ENCODE data around the gene PANK2. TPM values are rescaled to one million over a fixed set of nuclear protein-coding genes. Genes with fewer than 3 reads are reported as not detected.
"Not testable (repeated sequence)": the region's sequence is repeated elsewhere in the genome, so short reads cannot be mapped to it uniquely, and the experiment has no call there.

The PANK2 gene
- 41.9 and 54.2 TPM in 2 replicates for total RNA-seq
- long read RNA-seq, partial matches to known transcripts: 0 of 17 reads
- long read RNA-seq, other reads (novel, unspliced or antisense): 14 of 17 reads

DNA sequence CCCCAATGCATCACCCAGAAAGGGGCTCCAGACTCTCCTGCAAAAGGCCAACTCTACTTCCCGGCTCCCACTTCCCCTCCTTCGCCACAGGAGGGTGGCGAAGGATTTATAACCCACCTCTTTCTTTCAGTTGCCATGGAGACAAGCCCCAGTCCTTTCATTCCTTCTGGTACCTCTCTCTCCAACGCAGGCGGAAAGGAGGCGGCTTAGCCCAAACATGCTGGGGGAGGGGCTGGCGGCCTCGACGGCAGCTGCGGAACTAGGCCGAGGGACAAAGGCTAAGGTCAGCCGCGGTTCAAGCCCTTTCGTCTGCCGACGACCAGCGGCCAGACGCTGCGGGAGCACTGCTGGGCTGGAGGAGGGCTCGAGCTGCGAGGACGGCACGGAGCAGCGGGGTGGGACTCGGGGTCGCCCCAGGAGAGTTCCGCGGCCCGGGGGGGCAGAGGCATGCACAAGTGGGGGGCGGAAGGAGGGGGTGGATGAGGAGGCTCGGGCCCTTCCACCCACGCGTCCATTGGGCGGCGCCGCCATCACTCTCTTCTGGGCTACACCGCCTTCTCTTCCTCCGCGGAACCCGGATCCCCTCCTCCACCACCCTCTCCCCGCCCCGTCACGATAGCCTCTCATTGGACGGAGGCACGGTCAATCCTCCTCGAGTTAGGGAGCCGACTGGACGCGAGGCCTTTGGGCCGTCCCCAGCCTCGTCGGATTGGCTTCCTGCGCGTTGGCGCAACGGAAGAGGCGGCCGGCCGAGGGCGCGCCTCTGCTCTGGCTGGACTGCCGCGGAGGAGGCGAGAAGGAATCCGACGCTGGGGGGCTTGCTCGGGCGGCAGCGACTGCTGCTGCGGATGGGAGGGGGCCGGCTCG, at the start of gene PANK2:
Gene PANK2, plus strand, starts transcription at position 766 of the 867 bp plus-strand sequence.
- Mint-ChIP-seq H3K4me1 (ENCODE audit: unreplicated experiment) (peaks cover 44% of the 10 kb centered on the region), H3K4me3 (ENCODE audit: unreplicated experiment) (peak within 1 kb of the TSS; percentile 89), H3K27me3 (ENCODE audit: unreplicated experiment) (no peaks in the 10 kb centered on the region), H3K27ac (ENCODE audit: unreplicated experiment) (peak within 1 kb of the TSS; percentile 92), H3K36me3 (ENCODE audit: unreplicated experiment) (peaks cover 3% of the 10 kb centered on the region), H3K9me3 (ENCODE audit: unreplicated experiment) (no peaks in the 10 kb centered on the region)
- TF ChIP-seq, protein P1, sequence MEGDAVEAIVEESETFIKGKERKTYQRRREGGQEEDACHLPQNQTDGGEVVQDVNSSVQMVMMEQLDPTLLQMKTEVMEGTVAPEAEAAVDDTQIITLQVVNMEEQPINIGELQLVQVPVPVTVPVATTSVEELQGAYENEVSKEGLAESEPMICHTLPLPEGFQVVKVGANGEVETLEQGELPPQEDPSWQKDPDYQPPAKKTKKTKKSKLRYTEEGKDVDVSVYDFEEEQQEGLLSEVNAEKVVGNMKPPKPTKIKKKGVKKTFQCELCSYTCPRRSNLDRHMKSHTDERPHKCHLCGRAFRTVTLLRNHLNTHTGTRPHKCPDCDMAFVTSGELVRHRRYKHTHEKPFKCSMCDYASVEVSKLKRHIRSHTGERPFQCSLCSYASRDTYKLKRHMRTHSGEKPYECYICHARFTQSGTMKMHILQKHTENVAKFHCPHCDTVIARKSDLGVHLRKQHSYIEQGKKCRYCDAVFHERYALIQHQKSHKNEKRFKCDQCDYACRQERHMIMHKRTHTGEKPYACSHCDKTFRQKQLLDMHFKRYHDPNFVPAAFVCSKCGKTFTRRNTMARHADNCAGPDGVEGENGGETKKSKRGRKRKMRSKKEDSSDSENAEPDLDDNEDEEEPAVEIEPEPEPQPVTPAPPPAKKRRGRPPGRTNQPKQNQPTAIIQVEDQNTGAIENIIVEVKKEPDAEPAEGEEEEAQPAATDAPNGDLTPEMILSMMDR (IDR thresholded peaks at IDR 0.05): peak; percentile 52
- peak; percentile 99 for DNase-seq (ENCODE audit: extremely low spot score, unreplicated experiment)

DNA sequence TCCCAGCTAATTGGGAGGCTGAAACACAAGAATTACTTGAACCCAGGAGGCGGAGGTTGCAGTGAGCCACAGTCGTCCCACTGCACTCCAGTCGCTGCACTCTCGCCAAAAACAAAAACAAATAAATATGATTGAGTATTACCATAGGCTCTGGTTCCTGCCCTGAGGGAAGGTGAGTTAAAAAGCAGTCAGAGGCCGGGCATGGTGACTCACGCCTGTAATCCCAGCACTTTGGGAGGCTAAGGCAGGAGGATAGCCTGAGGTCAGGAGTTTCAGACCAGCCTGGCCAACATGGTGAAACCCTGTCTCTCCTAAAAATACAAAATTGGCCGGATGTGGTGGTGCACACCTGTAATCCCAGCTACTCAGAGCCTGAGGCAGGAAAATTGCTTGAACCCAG, 49.0 kb upstream of the PANK2 start:
- not testable (repeated sequence) for H3K4me3 Mint-ChIP-seq (ENCODE audit: unreplicated experiment); DNase-seq (ENCODE audit: extremely low spot score, unreplicated experiment); H3K4me1 Mint-ChIP-seq (ENCODE audit: unreplicated experiment); H3K36me3 Mint-ChIP-seq (ENCODE audit: unreplicated experiment); H3K9me3 Mint-ChIP-seq (ENCODE audit: unreplicated experiment); H3K27me3 Mint-ChIP-seq (ENCODE audit: unreplicated experiment); H3K27ac Mint-ChIP-seq (ENCODE audit: unreplicated experiment)

DNA sequence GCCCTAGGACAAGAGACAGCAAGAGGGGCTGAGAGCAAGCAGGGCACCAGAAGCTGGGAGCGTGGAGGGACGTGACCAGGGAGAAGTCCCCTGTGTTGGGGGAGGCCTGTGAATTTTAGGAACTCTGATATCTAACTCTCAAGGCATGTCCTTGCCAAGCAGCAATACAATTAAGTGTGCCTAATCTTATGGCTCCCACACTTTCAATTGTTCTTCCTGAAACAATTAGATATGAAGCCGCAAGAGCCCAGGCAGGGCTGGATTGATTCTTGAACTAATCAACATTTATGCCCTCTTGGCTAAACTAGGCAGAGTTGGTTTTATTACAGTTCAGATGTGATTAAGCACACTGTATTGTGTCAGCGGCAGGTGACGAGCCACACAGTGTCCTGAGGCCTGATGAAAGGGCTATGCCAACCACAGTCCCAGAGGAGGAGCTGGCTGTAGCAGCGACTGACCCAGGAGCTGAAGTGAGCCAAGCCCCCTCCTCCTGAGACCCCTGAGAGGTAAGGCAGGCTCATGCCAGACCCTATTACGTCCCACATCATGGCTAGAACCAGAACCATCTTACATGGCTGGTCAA, 46.7 kb upstream of the PANK2 start:
- H3K36me3 Mint-ChIP-seq (ENCODE audit: unreplicated experiment): no peaks in the 10 kb centered on the region
- no peaks in the 10 kb centered on the region for H3K9me3 Mint-ChIP-seq (ENCODE audit: unreplicated experiment)
- DNase-seq (ENCODE audit: extremely low spot score, unreplicated experiment): no peak
- H3K4me3 Mint-ChIP-seq (ENCODE audit: unreplicated experiment): no peak overlapping the region
- H3K4me1 Mint-ChIP-seq (ENCODE audit: unreplicated experiment): peaks cover 17% of the 10 kb centered on the region
- TF ChIP-seq, protein P1 (IDR thresholded peaks at IDR 0.05): no peak
- H3K27ac Mint-ChIP-seq (ENCODE audit: unreplicated experiment): peak overlapping the region; percentile 57
- H3K27me3 Mint-ChIP-seq (ENCODE audit: unreplicated experiment): no peaks in the 10 kb centered on the region

DNA sequence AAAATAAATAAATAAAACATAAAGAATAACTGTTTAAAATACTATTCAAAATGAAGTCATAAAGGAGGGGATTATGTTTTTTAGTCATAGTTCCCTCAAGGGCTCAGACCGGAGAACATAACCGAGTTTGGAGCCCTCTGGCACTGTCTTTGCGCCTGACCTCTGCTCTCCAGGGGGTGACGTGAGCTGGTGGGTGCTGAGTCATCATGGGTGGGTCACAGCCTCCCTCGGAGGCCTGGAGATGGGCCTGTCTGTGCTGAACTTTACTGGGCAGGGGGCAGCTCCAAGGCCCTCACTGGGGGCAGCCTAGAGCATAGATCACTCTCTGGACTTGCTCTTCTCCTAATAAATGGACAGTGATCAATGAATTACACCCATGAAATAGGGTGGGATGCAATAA, 45.7 kb upstream of the PANK2 start:
- Mint-ChIP-seq H3K9me3 (ENCODE audit: unreplicated experiment) (no peaks in the 10 kb centered on the region), H3K4me1 (ENCODE audit: unreplicated experiment) (peaks cover 25% of the 10 kb centered on the region), H3K4me3 (ENCODE audit: unreplicated experiment) (no peak overlapping the region), H3K27ac (ENCODE audit: unreplicated experiment) (peak overlapping the region; percentile 71), H3K27me3 (ENCODE audit: unreplicated experiment) (no peaks in the 10 kb centered on the region), H3K36me3 (ENCODE audit: unreplicated experiment) (no peaks in the 10 kb centered on the region)
- no peak for DNase-seq (ENCODE audit: extremely low spot score, unreplicated experiment)
- TF ChIP-seq, protein P1 (IDR thresholded peaks at IDR 0.05): no peak

DNA sequence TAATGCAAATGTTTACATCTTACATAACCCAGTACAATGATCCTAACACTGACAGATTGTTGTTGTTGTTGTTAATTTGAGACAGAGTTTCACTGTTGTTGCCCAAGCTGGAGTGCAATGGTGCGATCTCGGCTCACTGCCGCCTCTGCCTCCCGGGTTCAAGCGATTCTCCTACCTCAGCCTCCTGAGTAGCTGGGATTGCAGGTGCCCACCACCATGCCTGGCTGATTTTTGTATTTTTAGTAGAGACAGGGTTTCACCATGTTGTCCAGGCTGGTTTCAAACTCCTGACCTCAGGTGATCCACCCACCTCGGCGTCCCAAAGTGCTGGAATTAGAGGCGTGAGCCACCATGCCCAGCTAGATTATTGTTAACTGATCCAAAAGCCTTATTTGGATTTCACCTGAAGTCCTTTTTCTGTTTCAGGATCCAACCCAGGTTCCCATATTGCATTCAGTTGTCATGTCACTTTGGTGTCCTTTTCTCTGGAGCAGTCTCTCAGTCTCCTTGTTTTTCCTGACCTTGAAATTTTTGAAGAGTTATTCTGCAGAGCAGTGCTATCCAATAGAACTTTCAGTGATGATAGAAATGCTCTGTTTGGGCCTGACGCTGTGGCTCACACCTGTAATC, 45.1 kb upstream of the PANK2 start:
- H3K27me3 Mint-ChIP-seq (ENCODE audit: unreplicated experiment); H3K36me3 Mint-ChIP-seq (ENCODE audit: unreplicated experiment); DNase-seq (ENCODE audit: extremely low spot score, unreplicated experiment); H3K9me3 Mint-ChIP-seq (ENCODE audit: unreplicated experiment); H3K4me3 Mint-ChIP-seq (ENCODE audit: unreplicated experiment): not testable (repeated sequence)
- H3K4me1 Mint-ChIP-seq (ENCODE audit: unreplicated experiment): peaks cover 31% of the 10 kb centered on the region
- H3K27ac Mint-ChIP-seq (ENCODE audit: unreplicated experiment): peak overlapping the region; percentile 71

DNA sequence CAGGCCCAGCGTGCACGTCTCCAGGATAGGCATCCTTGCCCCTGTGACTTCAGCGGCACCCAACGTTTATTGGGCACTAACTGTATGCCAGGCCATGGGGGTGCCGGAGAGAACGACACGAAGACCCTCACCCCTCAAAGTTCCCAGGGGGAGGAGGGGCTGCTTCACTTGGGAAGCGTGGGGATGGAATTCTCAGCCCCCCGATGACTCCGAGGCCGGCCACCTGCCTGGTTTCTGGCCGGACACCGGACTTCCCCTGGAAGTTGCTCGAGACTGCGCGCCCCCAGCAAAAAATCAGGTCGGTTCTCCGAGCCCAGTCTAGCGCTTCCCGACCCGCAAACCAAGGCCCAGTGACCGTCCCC, 42.8 kb upstream of the PANK2 start:
- Mint-ChIP-seq H3K4me1 (ENCODE audit: unreplicated experiment) (peaks cover 31% of the 10 kb centered on the region), H3K4me3 (ENCODE audit: unreplicated experiment) (peak overlapping the region; percentile 88), H3K9me3 (ENCODE audit: unreplicated experiment) (no peaks in the 10 kb centered on the region), H3K27ac (ENCODE audit: unreplicated experiment) (peak overlapping the region; percentile 85), H3K27me3 (ENCODE audit: unreplicated experiment) (no peaks in the 10 kb centered on the region), H3K36me3 (ENCODE audit: unreplicated experiment) (peaks cover 3% of the 10 kb centered on the region)
- TF ChIP-seq, protein P1 (IDR thresholded peaks at IDR 0.05): no peak
- DNase-seq (ENCODE audit: extremely low spot score, unreplicated experiment): no peak
